Gastrocnemius medialis (tissue), 4 donors: Measurements from ENCODE around the gene TAS2R50.

ENCODE experiments used
- POLR2A ChIP-seq, 2 donors: fragments of 450-650 bp; IDR thresholded peaks; one replicate each; pipeline ENCODE4 v1.6.1; 2017; ENCODE audit warnings: antibody characterized with exemption in 2 of 2, mild to moderate bottlenecking in 2 of 2, moderate library complexity in 2 of 2
- TF ChIP-seq, protein P1 (sequence below), 5 experiments: fragments of 450-650 bp in 3 of 5; fragments of 200-600 bp in 2 of 5; sonication (generic) in 2 of 5; IDR thresholded peaks in 4 of 5; conservative IDR thresholded peaks in 1 of 5; 1 replicate in 4 of 5; 2 replicates in 1 of 5; pipeline ENCODE4 v1.5.1; 2016 to 2019; ENCODE audit warnings: antibody characterized with exemption in 5 of 5, mild to moderate bottlenecking in 3 of 5, moderate library complexity in 3 of 5

DNA sequence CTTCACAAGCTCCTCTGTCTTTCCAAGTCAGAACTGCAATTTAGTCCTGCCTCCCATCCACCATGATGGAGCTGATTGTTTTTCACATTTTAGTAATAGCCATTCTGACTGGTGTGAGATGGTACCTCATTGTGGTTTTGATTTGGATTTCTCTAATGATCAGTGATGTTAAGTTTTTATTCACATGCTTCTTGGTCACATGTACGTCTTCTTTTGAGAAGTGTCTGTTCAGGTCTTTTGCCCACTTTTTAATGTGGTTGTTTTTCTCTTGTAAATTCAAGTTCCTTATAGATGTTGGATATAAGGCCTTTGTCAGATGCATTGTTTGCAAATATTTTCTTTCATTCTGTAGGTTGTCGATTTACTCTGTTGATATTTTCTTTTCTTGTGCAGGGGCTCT lies 43.5 kb downstream of the TAS2R50 start:
- TF ChIP-seq, protein P1, sequence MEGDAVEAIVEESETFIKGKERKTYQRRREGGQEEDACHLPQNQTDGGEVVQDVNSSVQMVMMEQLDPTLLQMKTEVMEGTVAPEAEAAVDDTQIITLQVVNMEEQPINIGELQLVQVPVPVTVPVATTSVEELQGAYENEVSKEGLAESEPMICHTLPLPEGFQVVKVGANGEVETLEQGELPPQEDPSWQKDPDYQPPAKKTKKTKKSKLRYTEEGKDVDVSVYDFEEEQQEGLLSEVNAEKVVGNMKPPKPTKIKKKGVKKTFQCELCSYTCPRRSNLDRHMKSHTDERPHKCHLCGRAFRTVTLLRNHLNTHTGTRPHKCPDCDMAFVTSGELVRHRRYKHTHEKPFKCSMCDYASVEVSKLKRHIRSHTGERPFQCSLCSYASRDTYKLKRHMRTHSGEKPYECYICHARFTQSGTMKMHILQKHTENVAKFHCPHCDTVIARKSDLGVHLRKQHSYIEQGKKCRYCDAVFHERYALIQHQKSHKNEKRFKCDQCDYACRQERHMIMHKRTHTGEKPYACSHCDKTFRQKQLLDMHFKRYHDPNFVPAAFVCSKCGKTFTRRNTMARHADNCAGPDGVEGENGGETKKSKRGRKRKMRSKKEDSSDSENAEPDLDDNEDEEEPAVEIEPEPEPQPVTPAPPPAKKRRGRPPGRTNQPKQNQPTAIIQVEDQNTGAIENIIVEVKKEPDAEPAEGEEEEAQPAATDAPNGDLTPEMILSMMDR (IDR thresholded peaks at IDR 0.05 in 4 of 5, conservative IDR thresholded peaks at IDR 0.05 in 1 of 5): no peak
- TF ChIP-seq POLR2A (IDR thresholded peaks at IDR 0.05): no peak
